Keratinocyte (primary cell): ENCODE measurements around the gene FSIP1. TPM values are rescaled to one million over a fixed set of nuclear protein-coding genes. Genes with fewer than 3 reads are reported as not detected.

Experiments
- DNase-seq: peaks from one replicate; pipeline ENCODE4 v3.0.0-alpha.2; 2011; ENCODE audit warnings: low read depth, missing footprints, low spot score
- FAIRE-seq: peaks from 2 replicates; lab custom pipeline; 2011; peaks lifted over from hg19 to GRCh38; lab: Jason Lieb, UNC
- H2AFZ ChIP-seq: 2 replicates; pipeline ENCODE4 v1.6.0; 2012; ENCODE audit warnings: low read length, control low read depth, inconsistent platforms; ENCODE audit not compliant: control insufficient read depth
- H3K27ac ChIP-seq: 2 replicates; pipeline ENCODE4 v1.5.1; 2011; ENCODE audit warnings: low read length; ENCODE audit not compliant: control insufficient read depth, insufficient read depth
- H3K27me3 ChIP-seq: 3 replicates; pipeline ENCODE4 v1.6.0; 2011; ENCODE audit warnings: low read length; ENCODE audit not compliant: control insufficient read depth, insufficient read depth; ENCODE audit errors: extremely low read depth
- H3K36me3 ChIP-seq, 2 experiments: 2 replicates in 1 of 2; 3 replicates in 1 of 2; pipeline ENCODE4 v1.5.1; 2011; ENCODE audit warnings: low read length in 2 of 2, mild to moderate bottlenecking in 1 of 2; ENCODE audit not compliant: control insufficient read depth in 2 of 2, insufficient read depth in 2 of 2; ENCODE audit errors: extremely low read depth in 1 of 2
- H3K4me1 ChIP-seq: 3 replicates; pipeline ENCODE4 v1.5.1; 2011; ENCODE audit warnings: low read length; ENCODE audit not compliant: control insufficient read depth, insufficient read depth; ENCODE audit errors: extremely low read depth
- H3K4me2 ChIP-seq: 3 replicates; pipeline ENCODE4 v1.6.0; 2011; ENCODE audit warnings: low read depth, low read length; ENCODE audit not compliant: control insufficient read depth, insufficient read depth; ENCODE audit errors: extremely low read depth
- H3K4me3 ChIP-seq, 3 experiments: fragments of 200-600 bp in 1 of 3; sonication (generic) in 1 of 3; 2 replicates in 2 of 3; 3 replicates in 1 of 3; pipeline ENCODE4 v1.5.1; 2011 to 2016; ENCODE audit warnings: low read length in 3 of 3, mild to moderate bottlenecking in 3 of 3, control low read depth in 2 of 3, inconsistent platforms in 1 of 3, low read depth in 1 of 3, mixed read lengths in 1 of 3, mixed run types in 1 of 3, moderate library complexity in 1 of 3; ENCODE audit not compliant: control insufficient read depth in 2 of 3, insufficient read depth in 2 of 3; ENCODE audit errors: extremely low read depth in 1 of 3
- H3K79me2 ChIP-seq: 2 replicates; pipeline ENCODE4 v1.6.0; 2012; ENCODE audit warnings: low read length; ENCODE audit not compliant: control insufficient read depth, insufficient read depth
- H3K9ac ChIP-seq: 3 replicates; pipeline ENCODE4 v1.6.0; 2011; ENCODE audit warnings: low read length; ENCODE audit not compliant: control insufficient read depth, insufficient read depth; ENCODE audit errors: extremely low read depth
- H3K9me1 ChIP-seq: 3 replicates; pipeline ENCODE4 v1.6.0; 2011; ENCODE audit warnings: low read length; ENCODE audit not compliant: control insufficient read depth, insufficient read depth; ENCODE audit errors: extremely low read depth
- H3K9me3 ChIP-seq: 2 replicates; pipeline ENCODE4 v1.5.1; 2012; ENCODE audit warnings: low read depth, low read length; ENCODE audit not compliant: control insufficient read depth
- H4K20me1 ChIP-seq: 3 replicates; pipeline ENCODE4 v1.6.0; 2011; ENCODE audit warnings: low read length; ENCODE audit not compliant: control insufficient read depth, insufficient read depth; ENCODE audit errors: extremely low read depth
- CTCF ChIP-seq, 3 experiments: IDR thresholded peaks in 1 of 3; conservative IDR thresholded peaks in 1 of 3; optimal IDR thresholded peaks in 1 of 3; 2 replicates in 2 of 3; 3 replicates in 1 of 3; pipeline versions ENCODE3 to v1.5.1; 2011; ENCODE audit warnings: low read length in 3 of 3, mild to moderate bottlenecking in 3 of 3, moderate library complexity in 2 of 3, control low read depth in 1 of 3, inconsistent platforms in 1 of 3; ENCODE audit not compliant: insufficient read depth in 2 of 3; ENCODE audit errors: extremely low read depth in 1 of 3
- EZH2 ChIP-seq: IDR thresholded peaks from one replicate; pipeline ENCODE4 v1.6.1; 2012; ENCODE audit warnings: inconsistent platforms, mild to moderate bottlenecking, low read length, moderate library complexity
- dilution Hi-C: fragments of 300-500 bp; cut with MboI; formaldehyde crosslinking; loops from one replicate; pipeline ENCODE4 v1.7.0; 2020; ENCODE audit warnings: low sequenced_read_pairs; ENCODE audit not compliant: extremely low pct_ligation_motif_present
- polyA plus RNA-seq, 5 experiments: library from polyadenylated mRNA; depleted of rRNA in 3 of 5; stranded (reverse) in 3 of 5; stranded (forward) in 1 of 5; unstranded in 1 of 5; fragments of >200 nt; gene quantifications; 1 replicate in 1 of 5; 2 replicates in 3 of 5; 3 replicates in 1 of 5; pipeline versions ENCODE4 v1.2.1 to v1.2.3, GENCODE V29; 2011 to 2012; ENCODE audit warnings: missing spikeins in 2 of 5, low read depth in 1 of 5, low replicate concordance in 1 of 5

FSIP1 gene
- polyA plus RNA-seq, 1 donor (not counting 4 experiments of a cell fraction or from before 2014, with no cell fraction given) = 1.5 TPM

- Histone ChIP-seq H3K4me1 (no peaks in the 10 kb centered on the region), H3K79me2 (no peaks in the 10 kb centered on the region), H3K27ac (no peak overlapping the region), H3K9me1 (no peaks in the 10 kb centered on the region), H3K9me3 (no peaks in the 10 kb centered on the region), H3K4me3 (no peak overlapping the region), H4K20me1 (peaks cover 52% of the 10 kb centered on the region), H3K4me2 (no peak overlapping the region), H3K36me3 (peaks cover 29 to 52% of the 10 kb centered on the region in 2 experiments), H3K9ac (no peak overlapping the region), H3K27me3 (no peaks in the 10 kb centered on the region), H2AFZ (no peak overlapping the region)
- dilution Hi-C loops = no loop called here
- DNase-seq = peak; percentile 33
- TF ChIP-seq EZH2 (no peak), CTCF (optimal IDR thresholded peaks at IDR 0.05 in 1 of 3, IDR thresholded peaks at IDR 0.05 in 1 of 3, conservative IDR thresholded peaks at IDR 0.05 in 1 of 3; ENCODE audit: extremely low read depth in 1 of 3, insufficient read depth in 2 of 3, low read length in 3 of 3) (no peak)
- FAIRE-seq = no peak
Measured at GRCh38 chr15:39593656-39594445, 188.8 kb downstream of the FSIP1 start.

GRCh38 chr15:39593071-39593655, 189.5 kb downstream of the FSIP1 start:
- H3K36me3 ChIP-seq = peaks cover 35 to 59% of the 10 kb centered on the region in 2 experiments
- no peaks in the 10 kb centered on the region for H3K27me3 ChIP-seq
- no peaks in the 10 kb centered on the region for H3K9me3 ChIP-seq
- no peak overlapping the region for H3K9ac ChIP-seq
- DNase-seq (peak; percentile 59), FAIRE-seq (peak; percentile 80)
- no peaks in the 10 kb centered on the region for H3K79me2 ChIP-seq
- no peak overlapping the region for H3K27ac ChIP-seq
- no peak overlapping the region for H3K4me2 ChIP-seq
- no peaks in the 10 kb centered on the region for H3K9me1 ChIP-seq
- H4K20me1 ChIP-seq = peaks cover 59% of the 10 kb centered on the region
- TF ChIP-seq EZH2 = no peak
- TF ChIP-seq CTCF (optimal IDR thresholded peaks at IDR 0.05 in 1 of 3, IDR thresholded peaks at IDR 0.05 in 1 of 3, conservative IDR thresholded peaks at IDR 0.05 in 1 of 3; ENCODE audit: extremely low read depth in 1 of 3, insufficient read depth in 2 of 3, low read length in 3 of 3) = no peak
- H3K4me3 ChIP-seq = no peak overlapping the region
- no peaks in the 10 kb centered on the region for H3K4me1 ChIP-seq
- H2AFZ ChIP-seq = no peak overlapping the region
- dilution Hi-C loops = no loop called here
